HCT116 (cell line): ENCODE measurements around the gene KCNK4. TPM values are rescaled to one million over a fixed set of nuclear protein-coding genes. Genes with fewer than 3 reads are reported as not detected.
A peak's percentile ranks its signal among the peaks of the same experiment; 100 is the strongest.

ENCODE experiments used
- ATAC-seq: fragments of 200-7000 bp; cut with Tn5 transposase; 2 replicates; pipeline ENCODE4 v1.9.1; 2020; ENCODE audit warnings: mild to moderate bottlenecking, moderate library complexity
- BruUV-seq: library from RNA; stranded (reverse); fragments of 400-500 nt; replicated peaks from 2 replicates; lab custom pipeline; 2021; lab: Mats Ljungman, UMichigan
- CTCF ChIA-PET: fragments of 300-600 bp; sonication (Branson Sonifier 250); formaldehyde crosslinking; loops from one replicate; lab custom pipeline; 2021; ENCODE audit warnings: antibody characterized with exemption; lab: Charles Lee
- POLR2A ChIA-PET: fragments of 300-600, 350-600 bp; sonication (Branson Sonifier 250); formaldehyde crosslinking; loops from one replicate; lab custom pipeline; 2021; ENCODE audit warnings: antibody characterized with exemption; lab: Charles Lee
- RAD21 ChIA-PET, 2 experiments: fragments of 300-600 bp; sonication (Branson Sonifier 250); formaldehyde crosslinking; loops; one replicate each; lab custom pipeline; 2023; ENCODE audit warnings: low total read pairs in 2 of 2; ENCODE audit not compliant: uncharacterized antibody in 2 of 2, unreplicated experiment in 2 of 2, low non-redundant PET in 1 of 2; lab: Charles Lee
- DNase-seq: peaks from one replicate; pipeline ENCODE4 v3.0.0-alpha.2; 2010; ENCODE audit warnings: low read depth, low spot score
- H2AFZ ChIP-seq: fragments of 200-600 bp; shearing (Covaris generic), sonication (generic); 2 replicates; pipeline ENCODE4 v1.6.1; 2017; ENCODE audit warnings: low read depth, mixed run types, mixed read lengths, antibody characterized with exemption, low read length; ENCODE audit not compliant: poor library complexity, severe bottlenecking
- H3K27ac ChIP-seq: 2 replicates; pipeline ENCODE4 v1.5.1; 2012; ENCODE audit warnings: low read depth, low read length
- H3K27me3 ChIP-seq: fragments of 200-600 bp; sonication (generic); 2 replicates; pipeline ENCODE4 v1.6.1; 2016; ENCODE audit warnings: mixed run types, low read length, mixed read lengths; ENCODE audit not compliant: insufficient read depth
- H3K36me3 ChIP-seq, 2 experiments: fragments of 200-500 bp in 1 of 2; fragments of 200-600 bp in 1 of 2; sonication (Bioruptor generic) in 1 of 2; sonication (generic) in 1 of 2; 2 replicates each; pipeline versions ENCODE4 v1.5.1 to v1.6.1; 2014 to 2016; ENCODE audit warnings: low read length in 2 of 2, inconsistent platforms in 1 of 2, mixed read lengths in 1 of 2, mixed run types in 1 of 2; ENCODE audit not compliant: insufficient read depth in 2 of 2, control insufficient read depth in 1 of 2
- H3K4me1 ChIP-seq, 2 experiments: fragments of 200-600 bp in 1 of 2; sonication (generic) in 1 of 2; 2 replicates each; pipeline versions ENCODE4 v1.5.1 to v1.6.1; 2012 to 2017; ENCODE audit warnings: low read length in 2 of 2, inconsistent platforms in 1 of 2, mild to moderate bottlenecking in 1 of 2, mixed read lengths in 1 of 2, mixed run types in 1 of 2, moderate library complexity in 1 of 2; ENCODE audit not compliant: insufficient read depth in 2 of 2, control insufficient read depth in 1 of 2
- H3K4me2 ChIP-seq: fragments of 200-600 bp; sonication (generic); 2 replicates; pipeline ENCODE4 v1.6.1; 2017; ENCODE audit warnings: mixed run types, low read length, mixed read lengths
- H3K4me3 ChIP-seq, 2 experiments: fragments of 200-600 bp in 1 of 2; sonication (generic) in 1 of 2; replicated peaks in 1 of 2; 2 replicates each; pipeline ENCODE4 v1.5.1; 2011 to 2016; ENCODE audit warnings: low read length in 2 of 2, control low read depth in 1 of 2, low read depth in 1 of 2, mild to moderate bottlenecking in 1 of 2, mixed read lengths in 1 of 2, mixed run types in 1 of 2
- H3K79me2 ChIP-seq: fragments of 200-600 bp; sonication (generic); 2 replicates; pipeline ENCODE4 v1.6.1; 2017; ENCODE audit warnings: mild to moderate bottlenecking, mixed run types, low read length, moderate library complexity, mixed read lengths; ENCODE audit not compliant: insufficient read depth
- H3K9ac ChIP-seq: fragments of 200-600 bp; sonication (generic); 2 replicates; pipeline ENCODE4 v1.6.1; 2016; ENCODE audit warnings: low read length, mixed read lengths
- H3K9me2 ChIP-seq: fragments of 200-600 bp; sonication (generic), shearing (Covaris generic); 2 replicates; pipeline ENCODE4 v1.6.1; 2017; ENCODE audit warnings: mixed run types, mild to moderate bottlenecking, moderate library complexity; ENCODE audit not compliant: insufficient read depth
- H3K9me3 ChIP-seq, 2 experiments: fragments of 200-500 bp in 1 of 2; fragments of 200-600 bp in 1 of 2; sonication (Bioruptor generic) in 1 of 2; sonication (generic) in 1 of 2; 2 replicates each; pipeline ENCODE4 v1.6.1; 2014 to 2017; ENCODE audit warnings: low read length in 2 of 2, mixed read lengths in 2 of 2, inconsistent platforms in 1 of 2, low read depth in 1 of 2, mild to moderate bottlenecking in 1 of 2, mixed run types in 1 of 2, moderate library complexity in 1 of 2; ENCODE audit not compliant: control insufficient read depth in 1 of 2, insufficient read depth in 1 of 2
- H4K20me1 ChIP-seq: fragments of 200-600 bp; sonication (generic), shearing (Covaris generic); 2 replicates; pipeline ENCODE4 v1.6.1; 2017; ENCODE audit warnings: mixed run types, mild to moderate bottlenecking, moderate library complexity; ENCODE audit not compliant: insufficient read depth
- CBX3 ChIP-seq: IDR thresholded peaks from 2 replicates; pipeline ENCODE4 v1.6.1; 2012; ENCODE audit warnings: low read depth
- CEBPB ChIP-seq: IDR thresholded peaks from 2 replicates; pipeline ENCODE4 v1.6.1; 2012; ENCODE audit warnings: low read depth
- CTCF ChIP-seq, 3 experiments: fragments of 200-600 bp in 1 of 3; sonication (generic) in 1 of 3; IDR thresholded peaks in 2 of 3; conservative IDR thresholded peaks in 1 of 3; 2 replicates each; pipeline ENCODE4 v1.5.1; 2012 to 2017; ENCODE audit warnings: low read depth in 2 of 3, low read length in 2 of 3, antibody characterized with exemption in 1 of 3, borderline replicate concordance in 1 of 3, control low read depth in 1 of 3, mild to moderate bottlenecking in 1 of 3, mixed read lengths in 1 of 3, mixed run types in 1 of 3, moderate library complexity in 1 of 3; ENCODE audit not compliant: insufficient read depth in 1 of 3
- ELF1 ChIP-seq: IDR thresholded peaks from 2 replicates; pipeline ENCODE4 v1.6.1; 2012; ENCODE audit warnings: low read depth, borderline replicate concordance
- EZH2 ChIP-seq: fragments of 200-600 bp; sonication (generic); IDR thresholded peaks from 2 replicates; pipeline ENCODE4 v1.6.1; 2017; ENCODE audit warnings: antibody characterized with exemption, mixed run types
- EZH2phosphoT487 ChIP-seq: fragments of 200-600 bp; IDR thresholded peaks from 2 replicates; pipeline ENCODE4 v1.6.1; 2018; ENCODE audit warnings: antibody characterized with exemption, borderline replicate concordance
- FOSL1 ChIP-seq: IDR thresholded peaks from 2 replicates; pipeline ENCODE4 v1.6.1; 2012; ENCODE audit warnings: low read depth
- POLR2A ChIP-seq: IDR thresholded peaks from 2 replicates; pipeline ENCODE4 v1.7.0; 2011; ENCODE audit warnings: borderline replicate concordance; ENCODE audit not compliant: insufficient read depth, insufficient read length; ENCODE audit errors: extremely low read depth
- POLR2AphosphoS5 ChIP-seq: IDR thresholded peaks from 2 replicates; pipeline ENCODE4 v1.6.1; 2011; ENCODE audit warnings: mild to moderate bottlenecking, low read depth, low read length, moderate library complexity
- REST ChIP-seq: IDR thresholded peaks from 2 replicates; pipeline ENCODE4 v1.6.1; 2012; ENCODE audit warnings: low read depth
- SP1 ChIP-seq: IDR thresholded peaks from 2 replicates; pipeline ENCODE4 v1.6.1; 2012; ENCODE audit warnings: low read depth
- SRF ChIP-seq: IDR thresholded peaks from 2 replicates; pipeline ENCODE4 v1.6.1; 2012; ENCODE audit warnings: low read depth
- TCF7L2 ChIP-seq: IDR thresholded peaks from 2 replicates; pipeline ENCODE4 v1.7.0; 2011; ENCODE audit warnings: borderline replicate concordance, inconsistent platforms; ENCODE audit not compliant: insufficient read depth, insufficient read length; ENCODE audit errors: extremely low read depth
- ZBTB33 ChIP-seq: IDR thresholded peaks from 2 replicates; pipeline ENCODE4 v1.6.1; 2011; ENCODE audit warnings: mild to moderate bottlenecking, low read length, moderate library complexity; ENCODE audit not compliant: insufficient replicate concordance; ENCODE audit errors: extremely low read depth
- ZFX ChIP-seq: fragments of 450-650 bp; IDR thresholded peaks from 2 replicates; pipeline ENCODE4 v1.6.1; 2017
- ZNF274 ChIP-seq: fragments of 200-500 bp; sonication (Bioruptor generic); IDR thresholded peaks from 2 replicates; pipeline ENCODE4 v1.6.1; 2014; ENCODE audit warnings: mild to moderate bottlenecking, low read depth, low read length, inconsistent platforms
- intact Hi-C: fragments of 100-400 bp; cut with micrococcal nuclease; formaldehyde crosslinking; loops from 2 replicates; pipeline ENCODE4 v1.10.0; 2022
- total RNA-seq: library from RNA; stranded (reverse); gene quantifications from one replicate; pipeline ENCODE4 v1.2.1, GENCODE V29; 2021; ENCODE audit not compliant: unreplicated experiment
- TF ChIP-seq, protein P1 (sequence below): IDR thresholded peaks from 2 replicates; pipeline ENCODE4 v1.6.1; 2012

KCNK4 gene
- total RNA-seq, 1 experiment from 2014 or later = not detected

DNA sequence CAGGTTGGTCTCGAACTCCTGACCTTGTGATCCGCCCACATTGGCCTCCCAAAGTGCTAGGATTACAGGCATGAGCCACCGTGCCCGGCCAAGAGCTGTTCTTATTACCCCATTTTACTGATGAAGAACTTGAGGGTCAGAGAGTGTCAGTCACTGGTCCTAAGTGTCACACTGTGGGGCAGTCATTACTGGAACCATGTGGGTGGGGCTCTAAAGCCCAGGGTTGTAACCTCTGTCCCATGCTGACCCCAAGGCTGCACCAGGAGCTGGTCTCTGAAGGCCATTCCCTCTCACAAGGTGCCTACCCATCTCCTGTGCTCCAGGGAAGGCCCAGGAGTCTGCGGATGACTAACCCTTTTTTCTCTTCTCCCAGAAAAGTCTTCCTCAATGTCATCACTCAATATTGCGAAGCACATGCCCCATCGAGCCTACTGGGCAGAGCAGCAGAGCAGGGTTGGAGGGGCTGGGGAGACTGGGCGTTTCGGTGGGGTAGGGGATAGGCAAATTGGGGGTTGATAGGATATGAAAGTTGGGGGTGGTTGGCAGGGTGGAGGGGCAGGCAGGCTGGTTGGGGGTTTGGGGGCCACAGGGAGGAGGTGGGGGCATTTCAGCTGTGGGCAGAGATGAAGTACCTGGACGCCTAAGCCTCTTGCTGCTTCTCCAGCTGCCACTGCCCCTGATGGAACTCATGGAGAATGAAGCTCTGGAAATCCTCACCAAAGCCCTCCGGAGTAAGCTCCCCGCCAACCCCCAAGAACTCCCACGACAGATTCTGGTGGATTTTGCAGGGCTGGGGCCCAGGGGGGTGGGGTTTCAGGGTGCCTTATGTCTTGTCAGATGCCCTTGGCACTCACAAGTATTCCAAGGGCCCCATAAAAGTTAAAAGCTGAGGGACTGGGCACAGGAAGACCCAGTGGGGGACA is 12.3 kb downstream of the KCNK4 start:
- no peak for DNase-seq
- ChIA-PET CTCF (interaction anchor here (1.0 to 5.8 kb wide), 19 partner anchors 10 to 385 kb away, joined by 3 to 80 read pairs (median 5); partner anchors contain the start of genes BAD, FERMT3, FKBP2 and GPR137), POLR2A (interaction anchor here (0.6 to 5.5 kb wide), 12 partner anchors 14 to 118 kb away, joined by 3 to 30 read pairs (median 4); partner anchors contain the start of genes PPP1R14B, PRDX5, STIP1 and TRMT112), RAD21 (interaction anchor here (0.7 to 2.5 kb wide), 6 partner anchors 29 to 99 kb away, joined by 3 to 7 read pairs (median 4); no protein-coding TSS in a partner anchor)
- Histone ChIP-seq H2AFZ (no peak overlapping the region), H3K9ac (peak overlapping the region; percentile 88), H3K4me3 (peak overlapping the region; percentile 59 to 70; a peak in 3 of 4 replicates), H3K36me3 (peaks cover 0 to 8% of the 10 kb centered on the region in 2 experiments; a peak in 1 of 4 replicates), H3K4me2 (peak overlapping the region; percentile 84), H3K27ac (peak overlapping the region; percentile 99), H4K20me1 (no peaks in the 10 kb centered on the region), H3K4me1 (peaks cover 12 to 55% of the 10 kb centered on the region in 2 experiments; a peak in 3 of 4 replicates), H3K9me2 (no peaks in the 10 kb centered on the region), H3K9me3 (no peaks in the 10 kb centered on the region), H3K79me2 (peaks cover 23% of the 10 kb centered on the region), H3K27me3 (no peaks in the 10 kb centered on the region)
- intact Hi-C loops = loop anchor here (1.0 to 5.0 kb wide), 5 partner anchors 52 to 116 kb away; partner anchors contain the start of genes FKBP2, PLCB3 and STIP1
- ATAC-seq = no peak
- no TSS peak for BruUV-seq
- TF ChIP-seq POLR2AphosphoS5 (no peak), CBX3 (no peak), ZFX (no peak), EZH2phosphoT487 (no peak), TCF7L2 (no peak), REST (no peak), POLR2A (no peak), ELF1 (no peak), CEBPB (no peak), CTCF (IDR thresholded peaks at IDR 0.05 in 2 of 3, conservative IDR thresholded peaks at IDR 0.05 in 1 of 3; ENCODE audit: borderline replicate concordance in 1 of 3, insufficient read depth in 1 of 3, low read depth in 2 of 3, low read length in 2 of 3) (no peak), SP1 (no peak), FOSL1 (no peak), ZBTB33 (no peak), SRF (no peak), EZH2 (no peak), ZNF274 (no peak)
- TF ChIP-seq, protein P1, sequence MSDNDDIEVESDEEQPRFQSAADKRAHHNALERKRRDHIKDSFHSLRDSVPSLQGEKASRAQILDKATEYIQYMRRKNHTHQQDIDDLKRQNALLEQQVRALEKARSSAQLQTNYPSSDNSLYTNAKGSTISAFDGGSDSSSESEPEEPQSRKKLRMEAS = no peak
